ENCODE data around the gene CHAMP1. TPM values are rescaled to one million over a fixed set of nuclear protein-coding genes. Genes with fewer than 3 reads are reported as not detected.

The CHAMP1 gene
- total and polyA plus RNA-seq, 2 of the 8 experiments (the other 6 are each of a cell fraction or from before 2014, with no cell fraction given), result 26.8 to 41.9 TPM

GRCh38 chr13:114296448-114296847 lies 17.9 kb upstream of the CHAMP1 start:
- Histone ChIP-seq H2BK15ac (ENCODE audit: low read length) (no peak overlapping the region), H2BK12ac (ENCODE audit: low read depth, low read length) (no peak overlapping the region), H2BK5ac (ENCODE audit: low read depth, low read length) (no peak overlapping the region), H3K4ac (replicated peaks; ENCODE audit: insufficient read length, low read depth, low read length) (no peak overlapping the region), H3K27me3 (replicated peaks in 1 of 4; ENCODE audit: control insufficient read depth in 3 of 4, extremely low read depth in 1 of 4, insufficient read depth in 3 of 4, low read length in 3 of 4) (no peaks in the 10 kb centered on the region), H3K23me2 (ENCODE audit: low read depth, low read length) (no peaks in the 10 kb centered on the region), H4K5ac (ENCODE audit: insufficient read length, low read depth, low read length) (no peak overlapping the region), H3K56ac (replicated peaks; ENCODE audit: insufficient read length, low read depth, low read length) (no peak overlapping the region), H3K4me1 (replicated peaks in 1 of 4; ENCODE audit: control insufficient read depth in 3 of 4, insufficient read depth in 4 of 4, low read length in 3 of 4) (no peaks in the 10 kb centered on the region), H3K36me3 (ENCODE audit: control insufficient read depth in 2 of 4, insufficient read depth in 4 of 4, low read length in 3 of 4) (peaks cover 11 to 57% (median 39%) of the 10 kb centered on the region in 4 experiments; a peak in 7 of 8 replicates), H3K9me3 (ENCODE audit: insufficient read depth in 2 of 2, low read depth in 1 of 2, low read length in 1 of 2) (no peaks in the 10 kb centered on the region), H4K91ac (replicated peaks; ENCODE audit: insufficient read length, low read length) (no peak overlapping the region), H3K4me3 (ENCODE audit: extremely low read depth in 1 of 4, insufficient read depth in 2 of 4, low read depth in 3 of 4, low read length in 4 of 4) (no peak overlapping the region), H2BK120ac (replicated peaks; ENCODE audit: low read depth, low read length) (no peak overlapping the region), H2BK20ac (ENCODE audit: low read length) (no peak overlapping the region), H3K23ac (ENCODE audit: insufficient read length) (no peak overlapping the region), H4K8ac (ENCODE audit: extremely low read depth, insufficient read depth, low read length) (no peak overlapping the region), H3K79me1 (ENCODE audit: low read depth, low read length) (peaks cover 11% of the 10 kb centered on the region), H3K27ac (ENCODE audit: low read depth, low read length) (no peak overlapping the region), H3K79me2 (ENCODE audit: control insufficient read depth in 1 of 2, insufficient read depth in 2 of 2, low read length in 2 of 2) (peaks cover 0 to 27% of the 10 kb centered on the region in 2 experiments; a peak in 2 of 4 replicates), H4K20me1 (replicated peaks in 1 of 2; ENCODE audit: control insufficient read depth in 1 of 2, insufficient read depth in 2 of 2, low read length in 2 of 2) (peaks cover 6 to 7% of the 10 kb centered on the region in 2 experiments), H3K4me2 (ENCODE audit: insufficient read depth in 1 of 2, low read depth in 2 of 2, low read length in 2 of 2) (no peak overlapping the region), H3K14ac (ENCODE audit: insufficient read length) (no peak overlapping the region), H3K9ac (replicated peaks in 1 of 4; ENCODE audit: extremely low read depth in 1 of 4, low read depth in 3 of 4, low read length in 3 of 4) (no peak overlapping the region), H3K18ac (ENCODE audit: extremely low read depth, low read length) (no peak overlapping the region), H2AK5ac (ENCODE audit: low read depth, low read length) (no peak overlapping the region), H2AFZ (ENCODE audit: low read length) (no peak overlapping the region)
- TF ChIP-seq TAF7 (optimal IDR thresholded peaks at IDR 0.05; ENCODE audit: borderline replicate concordance, low read depth, low read length) (no peak), EZH2 (IDR thresholded peaks at IDR 0.05; ENCODE audit: low read depth, low read length, severe bottlenecking) (no peak), KDM1A (IDR thresholded peaks at IDR 0.05; ENCODE audit: borderline replicate concordance, low read length) (no peak), USF2 (IDR thresholded peaks at IDR 0.05; ENCODE audit: low read length) (no peak), SP4 (IDR thresholded peaks at IDR 0.05; ENCODE audit: low read length) (no peak), CHD1 (IDR thresholded peaks at IDR 0.05; ENCODE audit: low read depth, low read length) (no peak), ASH2L (IDR thresholded peaks at IDR 0.05; ENCODE audit: low read length) (no peak), TBP (IDR thresholded peaks at IDR 0.05; ENCODE audit: low read depth, low read length) (no peak), BRCA1 (IDR thresholded peaks at IDR 0.05; ENCODE audit: low read depth, low read length) (no peak)
- ChIA-PET POLR2A (ENCODE audit: partially characterized antibody) (interaction anchor here (0.6 to 2.1 kb wide), 4 partner anchors 10 to 142 kb away, joined by 3 to 6 read pairs (median 6); partner anchors contain the start of gene UPF3A), CTCF (ENCODE audit: partially characterized antibody) (interaction anchor here (1.6 kb wide), 1 partner anchor 44 kb away, joined by 4 read pairs; no protein-coding TSS in a partner anchor)
- FAIRE-seq (no peak), DNase-seq (ENCODE audit: low read depth in 1 of 2, low spot score in 2 of 2) (no peak)
- 91% methylated on average over 10 of the region's 10 CpGs; no CpG with 5 or more reads in 1 of the 2 experiments for WGBS, 2 experiments (ENCODE audit: extremely low coverage in 1 of 2, insufficient coverage in 1 of 2, insufficient read length in 1 of 2, insufficient replicate concordance in 2 of 2, low coverage in 1 of 2, low lambda C conversion rate in 2 of 2, missing lambda C conversion rate in 1 of 2)
